IMR-90 (cell line): ENCODE results near the gene NCKAP5. TPM values are rescaled to one million over a fixed set of nuclear protein-coding genes. Genes with fewer than 3 reads are reported as not detected.

Experiments
- ATAC-seq: fragments of 200-7000 bp; cut with Tn5 transposase; 2 replicates; pipeline ENCODE4 v1.9.1; 2020; ENCODE audit warnings: low read depth, mild to moderate bottlenecking, moderate library complexity
- BruUV-seq: library from RNA; stranded (reverse); fragments of 400-500 nt; replicated peaks from 2 replicates; lab custom pipeline; 2021; lab: Mats Ljungman, UMichigan
- CTCF ChIA-PET: fragments of 300-600 bp; formaldehyde crosslinking; extraction: SDS; loops from one replicate; lab custom pipeline; 2021; ENCODE audit warnings: antibody characterized with exemption; lab: Yijun Ruan, JAX
- POLR2A ChIA-PET: fragments of 300-600 bp; sonication (Branson Sonifier 250); formaldehyde crosslinking; loops from one replicate; lab custom pipeline; 2022; ENCODE audit warnings: antibody characterized with exemption; ENCODE audit not compliant: unreplicated experiment; lab: Charles Lee
- DNase-seq: peaks from one replicate; pipeline ENCODE4 v3.0.0; 2013
- H2AFZ ChIP-seq: replicated peaks from 2 replicates; pipeline ENCODE3; 2013; ENCODE audit warnings: low read length, mild to moderate bottlenecking; ENCODE audit not compliant: poor library complexity
- H2AK5ac ChIP-seq: 2 replicates; pipeline ENCODE4 v1.6.1; 2013; ENCODE audit warnings: low read depth, low read length, inconsistent platforms
- H2AK9ac ChIP-seq: replicated peaks from 2 replicates; pipeline ENCODE3; 2013; ENCODE audit warnings: mild to moderate bottlenecking, low read depth, low read length, moderate library complexity; ENCODE audit not compliant: poor library complexity
- H2BK120ac ChIP-seq: 2 replicates; pipeline ENCODE4 v1.6.1; 2013; ENCODE audit warnings: low read depth, low read length, inconsistent platforms
- H2BK15ac ChIP-seq: 3 replicates; pipeline ENCODE4 v1.6.1; 2013; ENCODE audit warnings: low read depth, low read length, inconsistent platforms
- H2BK20ac ChIP-seq: 2 replicates; pipeline ENCODE4 v1.6.1; 2013; ENCODE audit warnings: low read depth, mild to moderate bottlenecking, inconsistent platforms, low read length, moderate library complexity
- H2BK5ac ChIP-seq: 2 replicates; pipeline ENCODE4 v1.6.1; 2013; ENCODE audit warnings: mild to moderate bottlenecking, low read depth, low read length, inconsistent platforms; ENCODE audit not compliant: poor library complexity, severe bottlenecking
- H3K14ac ChIP-seq: replicated peaks from 2 replicates; pipeline ENCODE4 v1.6.1; 2013; ENCODE audit warnings: low read depth, low read length, inconsistent platforms
- H3K18ac ChIP-seq: 2 replicates; pipeline ENCODE4 v1.6.1; 2013; ENCODE audit warnings: low read depth, low read length, control low read depth
- H3K23ac ChIP-seq: 2 replicates; pipeline ENCODE4 v1.6.1; 2013; ENCODE audit warnings: low read depth, low read length, inconsistent platforms
- H3K27ac ChIP-seq: 2 replicates; pipeline ENCODE4 v1.5.1; 2013; ENCODE audit warnings: mild to moderate bottlenecking, control low read depth, low read length; ENCODE audit not compliant: insufficient read depth
- H3K27me3 ChIP-seq: 2 replicates; pipeline ENCODE4 v1.6.1; 2013; ENCODE audit warnings: low read length; ENCODE audit not compliant: control insufficient read depth, insufficient read depth
- H3K36me3 ChIP-seq: 2 replicates; pipeline ENCODE4 v1.6.1; 2013; ENCODE audit warnings: low read length, mixed read lengths; ENCODE audit not compliant: control insufficient read depth, insufficient read depth
- H3K4ac ChIP-seq: 2 replicates; pipeline ENCODE4 v1.6.1; 2013; ENCODE audit warnings: low read depth, low read length, inconsistent platforms
- H3K4me1 ChIP-seq: 2 replicates; pipeline ENCODE4 v1.6.1; 2013; ENCODE audit warnings: low read length, mixed read lengths; ENCODE audit not compliant: control insufficient read depth, insufficient read depth
- H3K4me2 ChIP-seq: 2 replicates; pipeline ENCODE4 v1.6.1; 2013; ENCODE audit warnings: low read depth, mild to moderate bottlenecking, control low read depth, low read length, moderate library complexity
- H3K4me3 ChIP-seq: 2 replicates; pipeline ENCODE4 v1.5.1; 2013; ENCODE audit warnings: low read depth, mild to moderate bottlenecking, control low read depth, low read length, moderate library complexity; ENCODE audit not compliant: insufficient read depth
- H3K56ac ChIP-seq: 2 replicates; pipeline ENCODE4 v1.6.1; 2013; ENCODE audit warnings: low read length, inconsistent platforms; ENCODE audit not compliant: insufficient read depth; ENCODE audit errors: extremely low read depth
- H3K79me1 ChIP-seq, 2 experiments: 2 replicates each; pipeline ENCODE4 v1.6.1; 2013; ENCODE audit warnings: low read length in 2 of 2, inconsistent platforms in 1 of 2, low read depth in 1 of 2
- H3K9ac ChIP-seq: 2 replicates; pipeline ENCODE4 v1.6.1; 2013; ENCODE audit warnings: low read depth, low read length, control low read depth
- H3K9me1 ChIP-seq: 2 replicates; pipeline ENCODE4 v1.6.1; 2013; ENCODE audit warnings: low read length, inconsistent platforms; ENCODE audit not compliant: insufficient read depth
- H3K9me3 ChIP-seq: 2 replicates; pipeline ENCODE4 v1.6.1; 2013; ENCODE audit warnings: low read length; ENCODE audit not compliant: control insufficient read depth, insufficient read depth
- H4K20me1 ChIP-seq: 2 replicates; pipeline ENCODE4 v1.6.1; 2013; ENCODE audit warnings: low read length, inconsistent platforms; ENCODE audit not compliant: insufficient read depth
- H4K5ac ChIP-seq: 2 replicates; pipeline ENCODE4 v1.6.1; 2013; ENCODE audit warnings: mild to moderate bottlenecking, low read depth, low read length, control low read depth
- H4K8ac ChIP-seq, 2 experiments: 2 replicates each; pipeline ENCODE4 v1.6.1; 2013; ENCODE audit warnings: low read depth in 2 of 2, low read length in 2 of 2, control low read depth in 1 of 2, inconsistent platforms in 1 of 2
- H4K91ac ChIP-seq: 2 replicates; pipeline ENCODE4 v1.6.1; 2013; ENCODE audit warnings: low read depth, low read length, inconsistent platforms; ENCODE audit not compliant: insufficient read depth
- CEBPB ChIP-seq: IDR thresholded peaks from 2 replicates; pipeline ENCODE4 v1.6.1; 2012; ENCODE audit warnings: low read depth, low read length, improper control_type of control experiment
- FOS ChIP-seq: fragments of 150-350 bp; IDR thresholded peaks from 2 replicates; pipeline ENCODE4 v1.6.1; 2016; ENCODE audit warnings: low read depth, low read length
- MXI1 ChIP-seq: IDR thresholded peaks from 2 replicates; pipeline ENCODE4 v1.6.1; 2012; ENCODE audit warnings: low read depth, mild to moderate bottlenecking, low read length, moderate library complexity, borderline replicate concordance
- NFE2L2 ChIP-seq: fragments of 150-350 bp; IDR thresholded peaks from 2 replicates; pipeline ENCODE4 v1.6.1; 2016; ENCODE audit warnings: low read depth, mild to moderate bottlenecking, low read length
- USF2 ChIP-seq: fragments of 150-350 bp; IDR thresholded peaks from 2 replicates; pipeline ENCODE4 v1.6.1; 2017; ENCODE audit warnings: mild to moderate bottlenecking, antibody characterized with exemption, low read length, low read depth
- WGBS, 2 experiments: methylation state at CpG; one replicate each; pipeline versions ENCODE4 v1.1.5 to v1.1.7; 2013; ENCODE audit warnings: missing lambda C conversion rate in 2 of 2; ENCODE audit not compliant: insufficient read length in 1 of 2; ENCODE audit errors: extremely low coverage in 2 of 2; 5-methylcytosine and 5-hydroxymethylcytosine counted together
- dilution Hi-C: fragments of 300-500 bp; cut with HindIII; formaldehyde crosslinking; loops from one replicate; pipeline ENCODE4 v1.14.3; 2018; ENCODE audit warnings: low sequenced_read_pairs; ENCODE audit not compliant: unreplicated experiment
- in situ Hi-C: fragments of 300-500 bp; cut with MboI; formaldehyde crosslinking; loops from 3 replicates; pipeline ENCODE4 v1.14.3; 2019; ENCODE audit warnings: low sequenced_read_pairs, inconsistent platforms, mixed read lengths
- intact Hi-C: fragments of 100-400 bp; cut with micrococcal nuclease; formaldehyde crosslinking; loops from 2 replicates; pipeline ENCODE4 v1.10.0; 2022
- polyA plus RNA-seq, 3 experiments: library from polyadenylated mRNA; depleted of rRNA; stranded (reverse); fragments of >200 nt; gene quantifications; 2 replicates each; pipeline ENCODE4 v1.2.3, GENCODE V29; 2012; ENCODE audit warnings: low replicate concordance in 1 of 3
- total RNA-seq: library from RNA; depleted of rRNA; stranded (reverse); fragments of >200 nt; gene quantifications from 2 replicates; pipeline ENCODE4 v1.2.3, GENCODE V29; 2012

Gene NCKAP5
- total and polyA plus RNA-seq, 2 of the 4 experiments (the other 2 are of a cell fraction): 2.7 to 3.9 TPM

GRCh38 chr2:133437492-133437891, 130.8 kb downstream of the NCKAP5 start:
- H3K56ac ChIP-seq: no peak overlapping the region
- H3K4ac ChIP-seq: no peak overlapping the region
- no peaks in the 10 kb centered on the region for H3K79me1 ChIP-seq
- TF ChIP-seq FOS (no peak), MXI1 (no peak), CEBPB (no peak), NFE2L2 (no peak), USF2 (no peak)
- POLR2A ChIA-PET: no interaction called here
- no peak overlapping the region for H2BK15ac ChIP-seq
- no peaks in the 10 kb centered on the region for H3K9me3 ChIP-seq
- H3K23ac ChIP-seq: no peak overlapping the region
- intact Hi-C loops: loop anchor here (10.0 kb wide), 1 partner anchor 407 kb away; no protein-coding TSS in a partner anchor
- H3K18ac ChIP-seq: no peak overlapping the region
- H3K4me3 ChIP-seq: no peak overlapping the region
- no peak overlapping the region for H2AFZ ChIP-seq
- H2BK120ac ChIP-seq: no peak overlapping the region
- H4K5ac ChIP-seq: no peak overlapping the region
- no peak overlapping the region for H3K27ac ChIP-seq
- no peak overlapping the region for H4K8ac ChIP-seq
- H2BK5ac ChIP-seq: no peak overlapping the region
- BruUV-seq: no TSS peak
- H2AK9ac ChIP-seq: no peak overlapping the region
- no CpG with 5 or more reads among the region's 3 CpGs for WGBS, 2 experiments
- peak overlapping the region; percentile 3; the same call in 1 of the 2 replicates for H2BK20ac ChIP-seq
- CTCF ChIA-PET: no interaction called here
- peaks cover 6% of the 10 kb centered on the region for H3K4me1 ChIP-seq
- no peak overlapping the region for H3K14ac ChIP-seq
- DNase-seq: no peak
- dilution Hi-C loops: no loop called here
- no peak overlapping the region for H4K91ac ChIP-seq
- H3K4me2 ChIP-seq: no peak overlapping the region
- no peaks in the 10 kb centered on the region for H4K20me1 ChIP-seq
- no peaks in the 10 kb centered on the region for H3K36me3 ChIP-seq
- in situ Hi-C loops: no loop called here
- H3K27me3 ChIP-seq: no peaks in the 10 kb centered on the region
- H3K9ac ChIP-seq: no peak overlapping the region
- no peak overlapping the region for H2AK5ac ChIP-seq
- H3K9me1 ChIP-seq: no peaks in the 10 kb centered on the region
- no peak for ATAC-seq
